ENCODE results near the gene BMS1. TPM values are rescaled to one million over a fixed set of nuclear protein-coding genes. Genes with fewer than 3 reads are reported as not detected.
A peak's percentile ranks its signal among the peaks of the same experiment; 100 is the strongest.
"Not testable (repeated sequence)": the region's sequence is repeated elsewhere in the genome, so short reads cannot be mapped to it uniquely, and the experiment has no call there.

BMS1 gene
- total RNA-seq, 1 experiment from 2014 or later = 28.1 TPM

GRCh38 chr10:42827201-42827600 lies 44.6 kb downstream of the BMS1 start:
- ChIA-PET CTCF (no interaction called here), POLR2A (interaction anchor here (1.3 kb wide), 1 partner anchor 16 kb away, joined by 3 read pairs; no protein-coding TSS in a partner anchor)
- no peak overlapping the region for H3K27ac Mint-ChIP-seq (ENCODE audit: low read depth, unreplicated experiment)
- no TSS peak for BruUV-seq (replicated peaks)
- H3K4me1 Mint-ChIP-seq (ENCODE audit: insufficient read depth, unreplicated experiment) = peaks cover 13% of the 10 kb centered on the region
- no peak for DNase-seq (ENCODE audit: unreplicated experiment)
- no peak for TF ChIP-seq CTCF (IDR thresholded peaks at IDR 0.05; ENCODE audit: unreplicated experiment)
- no peak overlapping the region for H3K4me3 Mint-ChIP-seq (ENCODE audit: unreplicated experiment)
- H3K9me3 Mint-ChIP-seq (ENCODE audit: unreplicated experiment) = peaks cover 6% of the 10 kb centered on the region
- H3K36me3 Mint-ChIP-seq (ENCODE audit: insufficient read depth, unreplicated experiment) = peaks cover 90% of the 10 kb centered on the region
- intact Hi-C loops (cut with micrococcal nuclease) = no loop called here
- H3K27me3 Mint-ChIP-seq (ENCODE audit: insufficient read depth, unreplicated experiment) = no peaks in the 10 kb centered on the region

- H3K4me3 Mint-ChIP-seq (ENCODE audit: unreplicated experiment); BruUV-seq (replicated peaks); intact Hi-C loops (cut with micrococcal nuclease); H3K27me3 Mint-ChIP-seq (ENCODE audit: insufficient read depth, unreplicated experiment); H3K27ac Mint-ChIP-seq (ENCODE audit: low read depth, unreplicated experiment); CTCF ChIA-PET; DNase-seq (ENCODE audit: unreplicated experiment); H3K9me3 Mint-ChIP-seq (ENCODE audit: unreplicated experiment): not testable (repeated sequence)
- H3K36me3 Mint-ChIP-seq (ENCODE audit: insufficient read depth, unreplicated experiment) = peaks cover 84% of the 10 kb centered on the region
- POLR2A ChIA-PET = interaction anchor here (1.3 kb wide), 1 partner anchor 17 kb away, joined by 3 read pairs; no protein-coding TSS in a partner anchor
- H3K4me1 Mint-ChIP-seq (ENCODE audit: insufficient read depth, unreplicated experiment) = peaks cover 13% of the 10 kb centered on the region
These were observed 45.8 kb downstream of the BMS1 start for GRCh38 chr10:42828391-42828790.

GRCh38 chr10:42830237-42830636 lies 47.6 kb downstream of the BMS1 start:
- H3K27ac Mint-ChIP-seq (ENCODE audit: low read depth, unreplicated experiment) = peak overlapping the region; percentile 13
- H3K9me3 Mint-ChIP-seq (ENCODE audit: unreplicated experiment) = no peaks in the 10 kb centered on the region
- H3K4me3 Mint-ChIP-seq (ENCODE audit: unreplicated experiment) = no peak overlapping the region
- no peak for DNase-seq (ENCODE audit: unreplicated experiment)
- ChIA-PET POLR2A (no interaction called here), CTCF (no interaction called here)
- no TSS peak for BruUV-seq (replicated peaks)
- TF ChIP-seq CTCF (IDR thresholded peaks at IDR 0.05; ENCODE audit: unreplicated experiment) = no peak
- no peaks in the 10 kb centered on the region for H3K27me3 Mint-ChIP-seq (ENCODE audit: insufficient read depth, unreplicated experiment)
- peaks cover 13% of the 10 kb centered on the region for H3K4me1 Mint-ChIP-seq (ENCODE audit: insufficient read depth, unreplicated experiment)
- intact Hi-C loops (cut with micrococcal nuclease) = no loop called here
- peaks cover 66% of the 10 kb centered on the region for H3K36me3 Mint-ChIP-seq (ENCODE audit: insufficient read depth, unreplicated experiment)

- no peak for TF ChIP-seq CTCF (IDR thresholded peaks at IDR 0.05; ENCODE audit: unreplicated experiment)
- no peaks in the 10 kb centered on the region for H3K4me1 Mint-ChIP-seq (ENCODE audit: insufficient read depth, unreplicated experiment)
- no peak for DNase-seq (ENCODE audit: unreplicated experiment)
- BruUV-seq (replicated peaks) = no TSS peak
- ChIA-PET POLR2A (no interaction called here), CTCF (interaction anchor here (0.9 kb wide), 1 partner anchor 36 kb away, joined by 3 read pairs; no protein-coding TSS in a partner anchor)
- no peak overlapping the region for H3K27ac Mint-ChIP-seq (ENCODE audit: low read depth, unreplicated experiment)
- peaks cover 17% of the 10 kb centered on the region for H3K36me3 Mint-ChIP-seq (ENCODE audit: insufficient read depth, unreplicated experiment)
- no peaks in the 10 kb centered on the region for H3K27me3 Mint-ChIP-seq (ENCODE audit: insufficient read depth, unreplicated experiment)
- no peak overlapping the region for H3K4me3 Mint-ChIP-seq (ENCODE audit: unreplicated experiment)
- no peaks in the 10 kb centered on the region for H3K9me3 Mint-ChIP-seq (ENCODE audit: unreplicated experiment)
- intact Hi-C loops (cut with micrococcal nuclease) = no loop called here
These were observed 53.5 kb downstream of the BMS1 start for GRCh38 chr10:42836096-42836495.
